GM19240 (cell line): Measurements from ENCODE around the gene TM4SF1.

Experiments used
- DNase-seq: peaks from one replicate; pipeline ENCODE4 v3.0.0; 2011; ENCODE audit warnings: low spot score; ENCODE audit not compliant: insufficient read length

The TM4SF1 gene

GRCh38 chr3:149375501-149376196 lies 1.8 kb downstream of the TM4SF1 start:
- no peak for DNase-seq

- DNase-seq: no peak
Observed at GRCh38 chr3:149374793-149375500, 2.5 kb downstream of the TM4SF1 start.

GRCh38 chr3:149374391-149374790 lies 3.1 kb downstream of the TM4SF1 start:
- DNase-seq: no peak

- no peak for DNase-seq
Observed at GRCh38 chr3:149373235-149374125, 4.0 kb downstream of the TM4SF1 start.

DNA sequence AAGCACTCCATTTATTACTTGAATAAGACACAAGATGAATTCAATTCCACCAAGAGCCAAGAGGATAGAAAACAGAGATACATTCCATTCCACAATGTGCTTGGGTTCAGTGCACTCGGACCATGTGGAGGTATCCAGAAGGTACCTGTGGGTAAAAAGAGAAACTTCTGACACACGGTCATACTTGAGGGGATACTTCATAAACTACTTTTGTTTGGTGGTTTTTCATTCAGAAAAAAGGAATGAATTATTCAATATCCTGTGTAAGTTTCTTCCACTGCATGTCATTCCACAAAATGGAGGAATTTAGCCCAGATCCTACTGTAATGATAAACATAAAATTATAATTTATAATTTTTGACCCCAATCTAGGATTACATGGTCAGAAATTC lies 5.7 kb downstream of the TM4SF1 start:
- no peak for DNase-seq

- no peak for DNase-seq
Observed at GRCh38 chr3:149371001-149371722, 6.3 kb downstream of the TM4SF1 start.

DNA sequence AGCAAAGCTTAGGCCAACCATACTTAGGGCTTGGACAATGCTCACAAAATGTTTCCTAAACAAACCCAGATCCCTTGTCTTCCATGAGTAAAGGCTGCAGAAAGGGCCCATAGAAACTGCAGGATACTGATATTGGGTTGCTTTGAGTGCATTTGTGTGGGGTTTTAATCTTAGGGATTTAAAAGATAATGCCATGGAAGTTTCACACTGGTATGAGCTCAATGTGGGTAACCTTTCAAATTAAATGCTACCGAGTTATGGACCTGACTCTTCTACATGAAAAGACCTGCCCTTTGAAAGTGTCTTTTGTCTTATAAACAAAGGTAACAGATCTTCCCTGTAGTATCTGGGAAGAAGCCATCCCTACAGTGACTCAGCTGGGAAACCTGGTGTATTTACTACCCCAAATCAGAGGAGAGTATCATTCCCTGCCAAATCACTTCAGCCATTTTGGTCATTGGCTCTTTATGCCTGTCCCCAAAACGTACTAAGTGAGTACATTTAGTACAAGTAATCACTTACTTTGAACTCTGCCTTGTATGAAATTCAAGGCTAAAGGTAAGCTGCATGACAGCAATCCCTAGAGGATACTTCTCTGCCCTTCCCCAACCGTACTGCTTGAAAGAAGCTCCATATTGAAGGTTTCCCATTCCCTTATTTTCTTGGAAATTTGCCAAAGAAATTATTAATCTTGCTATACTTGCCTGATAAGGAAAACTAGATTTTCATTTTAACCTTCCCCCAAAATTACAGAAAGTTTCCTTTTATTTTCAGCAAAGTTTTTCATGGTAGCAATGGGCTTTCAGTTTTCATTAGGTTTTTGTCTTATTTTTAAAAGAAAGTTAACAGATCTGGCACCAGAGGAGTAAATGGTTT lies 7.2 kb downstream of the TM4SF1 start:
- DNase-seq: no peak

GRCh38 chr3:149368674-149369497 lies 8.6 kb downstream of the TM4SF1 start:
- no peak for DNase-seq

GRCh38 chr3:149368201-149368673 lies 9.2 kb downstream of the TM4SF1 start:
- no peak for DNase-seq

GRCh38 chr3:149366941-149367840 lies 10.3 kb downstream of the TM4SF1 start:
- no peak for DNase-seq

GRCh38 chr3:149366031-149366430 lies 11.4 kb downstream of the TM4SF1 start:
- no peak for DNase-seq

GRCh38 chr3:149364624-149365023 lies 12.8 kb downstream of the TM4SF1 start:
- DNase-seq: no peak

DNA sequence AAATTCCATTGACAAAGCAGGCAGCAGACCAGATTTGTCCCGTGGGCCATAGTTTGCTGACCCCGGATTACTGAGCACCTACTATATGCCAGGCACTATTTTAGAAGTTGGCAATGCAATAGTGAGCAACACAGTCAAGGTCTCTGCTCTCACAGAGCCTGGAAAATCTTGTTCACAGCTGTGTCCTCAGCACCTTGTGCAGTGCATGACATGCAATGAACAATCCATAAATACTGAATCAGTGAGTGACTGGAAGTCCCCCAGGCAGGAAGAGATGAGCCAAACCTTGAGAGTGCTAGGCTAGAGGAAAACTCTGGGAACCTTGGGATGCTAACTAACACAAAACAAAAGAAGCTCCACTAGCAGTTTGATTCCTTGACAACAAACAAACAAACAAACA lies 14.4 kb downstream of the TM4SF1 start:
- DNase-seq: no peak

DNA sequence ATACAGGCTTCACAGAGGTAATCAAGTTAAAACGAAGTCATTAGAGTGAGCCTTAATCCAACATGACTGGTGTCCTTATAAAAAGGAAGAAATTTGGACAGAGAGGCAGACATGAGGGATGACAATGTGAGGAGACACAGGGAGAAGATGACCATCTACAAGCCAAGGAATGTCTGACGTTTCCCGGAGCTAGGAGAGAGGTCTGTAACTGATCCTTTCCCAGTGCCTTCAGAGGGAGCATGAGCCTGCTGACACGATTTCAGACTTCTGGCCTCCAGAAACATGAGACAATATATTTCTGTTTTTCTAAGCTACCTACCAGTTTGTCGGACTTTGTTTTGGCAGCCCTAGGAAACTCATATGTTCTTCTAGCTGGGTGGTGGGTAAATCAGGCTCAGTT lies 15.1 kb downstream of the TM4SF1 start:
- no peak for DNase-seq

GRCh38 chr3:149356630-149357029 lies 20.8 kb downstream of the TM4SF1 start:
- DNase-seq: no peak

DNA sequence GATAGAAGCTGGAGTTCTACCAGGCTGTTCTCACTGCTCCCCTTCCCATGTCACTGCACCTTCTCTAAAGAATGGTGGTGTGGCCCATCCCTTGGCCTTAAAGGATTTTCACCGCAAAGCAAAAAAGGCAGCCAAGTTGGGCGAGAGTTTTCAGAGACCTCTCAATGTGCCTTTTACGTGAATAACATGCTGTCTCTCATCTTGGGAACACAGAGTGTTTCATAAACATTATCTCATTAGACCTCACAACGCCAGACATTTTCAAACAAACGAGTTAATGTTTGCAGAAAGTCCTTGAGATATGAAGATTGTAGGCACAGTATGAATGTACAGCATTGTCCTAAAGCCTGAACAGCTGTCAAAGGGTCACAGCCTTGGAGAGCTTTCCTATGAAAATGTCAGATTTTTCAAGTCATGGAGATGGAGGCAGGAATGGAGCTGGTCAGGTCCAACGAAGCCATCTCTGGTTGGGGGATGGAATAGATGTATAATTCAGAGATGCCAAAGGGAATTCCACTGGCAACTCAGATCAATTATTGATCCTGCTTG lies 21.3 kb downstream of the TM4SF1 start:
- DNase-seq: no peak

- no peak for DNase-seq
Observed at GRCh38 chr3:149353581-149354184, 23.8 kb downstream of the TM4SF1 start.

- peak; percentile 41 for DNase-seq
Observed at GRCh38 chr3:149352556-149352955, 24.9 kb downstream of the TM4SF1 start.
